Measurements from ENCODE around the gene ZNF689.

GRCh38 chr16:30581457-30581856 is 28.7 kb downstream of the ZNF689 start:
- TF ChIP-seq CTCF (IDR thresholded peaks at IDR 0.05) (no peak), POLR2A (IDR thresholded peaks at IDR 0.05) (no peak)

Measured in thyroid gland (tissue), 4 donors.